ENCODE data around the gene STK38L.

The STK38L gene

GRCh38 chr12:27280412-27280811 is 36.3 kb downstream of the STK38L start:
- no peak for DNase-seq

- no peak for DNase-seq
These were observed 38.7 kb downstream of the STK38L start for GRCh38 chr12:27282754-27283153.

- no peak for DNase-seq
These were observed 39.9 kb downstream of the STK38L start for GRCh38 chr12:27284021-27284420.

GRCh38 chr12:27284751-27285150 is 40.7 kb downstream of the STK38L start:
- DNase-seq: no peak

- DNase-seq: no peak
These were observed 41.3 kb downstream of the STK38L start for GRCh38 chr12:27285403-27285802.

- DNase-seq: no peak
These were observed 45.3 kb downstream of the STK38L start for GRCh38 chr12:27289414-27289813.

GRCh38 chr12:27290501-27291168 is 46.5 kb downstream of the STK38L start:
- no peak for DNase-seq

- DNase-seq: no peak
These were observed 47.8 kb downstream of the STK38L start for GRCh38 chr12:27291862-27292261.

- DNase-seq: no peak
These were observed 48.6 kb downstream of the STK38L start for GRCh38 chr12:27292718-27293117.

GRCh38 chr12:27293463-27293862 is 49.4 kb downstream of the STK38L start:
- DNase-seq: no peak

GRCh38 chr12:27296674-27297073 is 52.6 kb downstream of the STK38L start:
- DNase-seq: no peak

GRCh38 chr12:27297566-27297965 is 53.5 kb downstream of the STK38L start:
- no peak for DNase-seq

- no peak for DNase-seq
These were observed 55.0 kb downstream of the STK38L start for GRCh38 chr12:27299102-27299501.

GRCh38 chr12:27300226-27300625 is 56.1 kb downstream of the STK38L start:
- DNase-seq: no peak

- DNase-seq: no peak
These were observed 59.3 kb downstream of the STK38L start for GRCh38 chr12:27303139-27304111.

- no peak for DNase-seq
These were observed 60.8 kb downstream of the STK38L start for GRCh38 chr12:27304856-27305255.

- no peak for DNase-seq
These were observed 61.8 kb downstream of the STK38L start for GRCh38 chr12:27305673-27306456.

- DNase-seq: no peak
These were observed 65.4 kb downstream of the STK38L start for GRCh38 chr12:27309293-27309994.

GRCh38 chr12:27309995-27310315 is 65.9 kb downstream of the STK38L start:
- DNase-seq: no peak

GRCh38 chr12:27316947-27317346 is 72.9 kb downstream of the STK38L start:
- no peak for DNase-seq

- no peak for DNase-seq
These were observed 75.3 kb downstream of the STK38L start for GRCh38 chr12:27319409-27319808.

GRCh38 chr12:27319848-27320247 is 75.8 kb downstream of the STK38L start:
- no peak for DNase-seq

GRCh38 chr12:27324530-27324929 is 80.4 kb downstream of the STK38L start:
- DNase-seq: no peak

Measured in activated CD4-positive, alpha-beta T cell treated with anti-CD3 and anti-CD28 coated beads for 1 hour (primary cell).